Measurements from ENCODE around the gene ETV3. TPM values are rescaled to one million over a fixed set of nuclear protein-coding genes. Genes with fewer than 3 reads are reported as not detected.

Gene ETV3
- total RNA-seq, 1 donor from 2014 or later = 27.0 TPM

GRCh38 chr1:157139052-157139715, 989 bp upstream of the ETV3 start:
- DNase-seq (ENCODE audit: low spot score) = no peak

GRCh38 chr1:157137408-157138219, 581 bp downstream of the ETV3 start:
- no peak for DNase-seq (ENCODE audit: low spot score)

GRCh38 chr1:157137046-157137407, 1.2 kb downstream of the ETV3 start:
- no peak for DNase-seq (ENCODE audit: low spot score)

GRCh38 chr1:157136133-157136532, 2.1 kb downstream of the ETV3 start:
- DNase-seq (ENCODE audit: low spot score) = no peak

GRCh38 chr1:157135646-157136045, 2.5 kb downstream of the ETV3 start:
- no peak for DNase-seq (ENCODE audit: low spot score)

GRCh38 chr1:157135070-157135469, 3.1 kb downstream of the ETV3 start:
- no peak for DNase-seq (ENCODE audit: low spot score)

GRCh38 chr1:157134442-157134841, 3.8 kb downstream of the ETV3 start:
- no peak for DNase-seq (ENCODE audit: low spot score)

GRCh38 chr1:157133426-157133825, 4.8 kb downstream of the ETV3 start:
- no peak for DNase-seq (ENCODE audit: low spot score)

GRCh38 chr1:157132616-157133167, 5.5 kb downstream of the ETV3 start:
- no peak for DNase-seq (ENCODE audit: low spot score)

GRCh38 chr1:157132111-157132510, 6.1 kb downstream of the ETV3 start:
- DNase-seq (ENCODE audit: low spot score) = no peak

- DNase-seq (ENCODE audit: low spot score) = no peak
Measured at GRCh38 chr1:157131281-157131680, 6.9 kb downstream of the ETV3 start.

GRCh38 chr1:157124855-157125254, 13.3 kb downstream of the ETV3 start:
- DNase-seq (ENCODE audit: low spot score) = no peak

- no peak for DNase-seq (ENCODE audit: low spot score)
Measured at GRCh38 chr1:157119448-157119847, 18.7 kb downstream of the ETV3 start.

- no peak for DNase-seq (ENCODE audit: low spot score)
Measured at GRCh38 chr1:157119008-157119407, 19.2 kb downstream of the ETV3 start.

GRCh38 chr1:157117527-157118057, 20.6 kb downstream of the ETV3 start:
- no peak for DNase-seq (ENCODE audit: low spot score)

- no peak for DNase-seq (ENCODE audit: low spot score)
Measured at GRCh38 chr1:157116737-157117103, 21.5 kb downstream of the ETV3 start.

- no peak for DNase-seq (ENCODE audit: low spot score)
Measured at GRCh38 chr1:157115851-157116736, 22.1 kb downstream of the ETV3 start.

GRCh38 chr1:157115429-157115838, 22.8 kb downstream of the ETV3 start:
- DNase-seq (ENCODE audit: low spot score) = no peak

- DNase-seq (ENCODE audit: low spot score) = no peak
Measured at GRCh38 chr1:157114183-157115121, 23.7 kb downstream of the ETV3 start.

- no peak for DNase-seq (ENCODE audit: low spot score)
Measured at GRCh38 chr1:157113631-157114030, 24.6 kb downstream of the ETV3 start.

GRCh38 chr1:157113106-157113505, 25.1 kb downstream of the ETV3 start:
- DNase-seq (ENCODE audit: low spot score) = no peak

Measured in mucosa of gallbladder (tissue), 1 donor.